ENCODE results near the gene DDX51.

Gene DDX51

GRCh38 chr12:132179431-132180362 lies 35.6 kb upstream of the DDX51 start:
- no peak for DNase-seq (ENCODE audit: low read depth in 2 of 2)

GRCh38 chr12:132178801-132179401 lies 34.8 kb upstream of the DDX51 start:
- DNase-seq (ENCODE audit: low read depth in 2 of 2), result no peak

GRCh38 chr12:132178316-132178715 lies 34.2 kb upstream of the DDX51 start:
- no peak for DNase-seq (ENCODE audit: low read depth in 2 of 2)

GRCh38 chr12:132176920-132177551 lies 32.9 kb upstream of the DDX51 start:
- no peak for DNase-seq (ENCODE audit: low read depth in 2 of 2)

GRCh38 chr12:132176385-132176919 lies 32.3 kb upstream of the DDX51 start:
- DNase-seq (ENCODE audit: low read depth in 2 of 2), result no peak

- no peak for DNase-seq (ENCODE audit: low read depth in 2 of 2)
Observed at GRCh38 chr12:132175496-132176384, 31.6 kb upstream of the DDX51 start.

- DNase-seq (ENCODE audit: low read depth in 2 of 2), result no peak
Observed at GRCh38 chr12:132174839-132175490, 30.8 kb upstream of the DDX51 start.

DNA sequence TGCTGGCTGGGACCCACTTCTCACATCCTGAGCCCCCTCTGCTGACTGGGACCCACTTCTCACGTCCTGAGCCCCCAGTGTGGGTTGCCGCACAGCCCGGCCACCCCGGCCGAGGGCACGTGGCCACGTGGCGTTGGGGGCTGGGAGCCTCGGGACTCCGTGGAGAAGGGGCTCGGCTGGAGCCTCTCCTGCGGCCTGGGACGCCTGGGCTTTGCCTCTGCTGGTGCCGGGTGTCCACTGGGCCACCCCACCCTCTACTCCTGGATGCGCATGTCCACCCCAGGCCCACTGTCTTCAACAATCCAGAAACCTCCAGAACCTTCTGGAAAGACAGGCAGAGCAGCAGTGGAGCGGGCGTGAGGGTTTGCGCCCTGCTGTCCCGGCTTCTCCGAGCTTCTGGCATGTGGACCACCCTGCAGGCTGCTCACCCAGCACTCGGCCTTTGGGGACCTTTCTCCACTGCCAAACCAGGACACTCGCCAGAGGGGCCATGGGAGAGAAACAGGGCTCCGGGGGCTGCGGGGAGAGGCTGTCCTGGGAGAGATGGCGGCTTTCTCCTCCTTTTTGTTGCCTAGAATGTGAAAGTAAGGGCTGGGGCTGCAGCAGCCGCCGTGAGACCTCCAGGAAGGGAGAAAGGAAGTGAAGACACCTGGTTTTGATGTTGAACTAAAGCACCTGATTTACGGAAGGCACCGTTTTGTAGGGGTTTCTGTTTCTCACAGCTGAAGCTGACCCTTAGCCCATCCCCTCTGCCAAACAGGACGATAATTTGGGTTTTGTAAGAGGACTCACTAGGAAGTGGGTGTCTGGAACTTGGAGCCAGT lies 30.1 kb upstream of the DDX51 start:
- no peak for DNase-seq (ENCODE audit: low read depth in 2 of 2)

DNA sequence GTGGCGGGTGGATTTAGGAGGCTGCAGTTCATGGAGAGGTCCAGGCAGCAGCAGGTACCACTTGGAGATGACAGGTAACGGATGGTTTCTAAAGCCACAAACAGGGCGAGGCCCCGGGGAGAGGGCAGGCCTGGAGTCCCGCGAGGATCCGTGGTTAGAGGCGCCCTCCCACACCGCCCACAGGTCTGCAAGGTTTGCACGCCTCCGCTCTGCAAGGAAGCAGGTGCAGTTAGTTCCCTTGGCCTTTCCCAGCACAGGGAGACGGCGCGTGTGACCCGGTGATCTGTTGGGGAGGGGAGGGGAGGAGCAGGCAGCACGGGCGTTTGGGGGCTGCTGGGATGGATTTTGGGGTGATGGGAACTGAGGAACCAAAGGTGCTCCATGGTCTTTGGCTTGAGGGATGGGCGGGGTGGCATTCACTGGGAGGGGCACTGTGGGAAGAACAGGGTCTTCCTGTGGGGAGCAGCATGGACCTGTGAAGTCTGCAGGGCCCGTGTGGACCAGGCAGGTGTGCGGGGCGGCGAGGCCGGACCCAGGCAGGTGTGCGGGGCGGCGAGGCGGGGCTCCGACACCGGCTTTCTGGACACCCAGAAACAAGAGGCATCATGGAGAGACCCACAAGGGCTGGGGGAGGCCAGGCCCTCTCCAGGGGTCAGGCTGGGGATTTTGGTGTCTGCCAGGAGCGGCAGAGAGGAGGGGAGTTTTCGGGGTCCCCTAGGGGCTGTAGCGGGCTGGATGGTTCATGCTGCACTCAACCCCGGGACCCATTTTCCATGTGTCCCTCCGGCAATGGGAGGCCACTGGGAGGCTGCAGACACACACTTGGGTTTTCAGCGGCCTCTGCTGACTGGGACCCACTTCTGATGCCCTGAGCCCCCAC lies 29.3 kb upstream of the DDX51 start:
- DNase-seq (ENCODE audit: low read depth in 2 of 2), result no peak

DNA sequence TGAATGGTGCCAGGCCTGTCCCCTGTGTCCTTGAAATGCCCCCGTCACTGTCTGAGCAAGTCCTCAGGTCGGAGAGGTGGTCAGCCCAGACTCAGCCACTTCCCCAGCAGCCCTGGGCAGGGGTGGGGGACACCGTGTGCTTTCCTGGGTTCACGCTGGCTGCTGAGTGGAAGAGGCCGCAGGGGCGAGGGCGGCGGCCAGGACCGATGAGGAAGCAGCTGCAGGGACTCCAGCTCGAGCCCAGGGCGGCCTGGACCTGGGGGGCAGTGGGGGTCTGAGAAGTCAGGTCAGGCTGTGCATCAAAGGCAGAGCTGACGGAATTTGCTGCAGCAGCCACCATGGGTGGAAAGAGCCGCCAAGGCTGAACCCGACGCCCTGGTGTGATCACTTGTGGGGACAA lies 28.5 kb upstream of the DDX51 start:
- DNase-seq (ENCODE audit: low read depth in 2 of 2), result no peak

GRCh38 chr12:132171968-132172521 lies 27.9 kb upstream of the DDX51 start:
- DNase-seq (ENCODE audit: low read depth in 2 of 2), result no peak

DNA sequence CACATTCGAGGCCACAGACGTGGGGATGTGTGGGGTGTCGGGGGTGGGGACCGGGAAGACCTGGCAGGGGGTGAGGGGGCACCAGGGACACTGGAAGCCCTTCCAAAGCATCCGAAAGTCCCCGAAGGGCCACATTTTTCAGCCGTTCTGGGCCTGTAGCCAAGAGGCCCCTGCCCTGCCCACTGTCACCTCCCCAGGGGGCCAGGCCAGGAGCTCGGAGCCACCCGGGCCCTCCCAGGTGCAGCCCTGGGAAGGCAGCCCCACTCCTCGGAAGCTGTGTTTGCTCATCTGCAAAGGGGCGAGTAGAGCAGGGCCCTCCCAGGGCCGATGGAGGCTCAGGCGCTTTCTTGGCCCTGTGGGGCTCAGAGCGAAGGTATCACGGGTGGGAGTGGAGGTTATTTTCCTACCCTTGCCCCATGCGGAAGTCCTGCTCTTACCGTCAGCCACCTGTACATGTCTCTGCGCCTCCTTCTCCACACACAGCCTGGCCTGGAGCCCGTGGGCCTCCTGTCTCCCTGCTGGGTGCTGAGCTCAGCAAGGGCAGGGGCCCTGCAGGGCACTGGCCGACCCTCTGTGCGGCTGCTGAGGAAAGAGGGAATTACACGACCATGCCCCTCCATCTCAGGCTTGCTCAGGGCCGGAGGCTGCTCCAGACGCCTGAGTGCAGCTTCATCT lies 27.3 kb upstream of the DDX51 start:
- DNase-seq (ENCODE audit: low read depth in 2 of 2), result no peak

- DNase-seq (ENCODE audit: low read depth in 2 of 2), result no peak
Observed at GRCh38 chr12:132170637-132171292, 26.6 kb upstream of the DDX51 start.

GRCh38 chr12:132170094-132170636 lies 26.0 kb upstream of the DDX51 start:
- DNase-seq (ENCODE audit: low read depth in 2 of 2), result no peak

- DNase-seq (ENCODE audit: low read depth in 2 of 2), result no peak
Observed at GRCh38 chr12:132169376-132169775, 25.3 kb upstream of the DDX51 start.

DNA sequence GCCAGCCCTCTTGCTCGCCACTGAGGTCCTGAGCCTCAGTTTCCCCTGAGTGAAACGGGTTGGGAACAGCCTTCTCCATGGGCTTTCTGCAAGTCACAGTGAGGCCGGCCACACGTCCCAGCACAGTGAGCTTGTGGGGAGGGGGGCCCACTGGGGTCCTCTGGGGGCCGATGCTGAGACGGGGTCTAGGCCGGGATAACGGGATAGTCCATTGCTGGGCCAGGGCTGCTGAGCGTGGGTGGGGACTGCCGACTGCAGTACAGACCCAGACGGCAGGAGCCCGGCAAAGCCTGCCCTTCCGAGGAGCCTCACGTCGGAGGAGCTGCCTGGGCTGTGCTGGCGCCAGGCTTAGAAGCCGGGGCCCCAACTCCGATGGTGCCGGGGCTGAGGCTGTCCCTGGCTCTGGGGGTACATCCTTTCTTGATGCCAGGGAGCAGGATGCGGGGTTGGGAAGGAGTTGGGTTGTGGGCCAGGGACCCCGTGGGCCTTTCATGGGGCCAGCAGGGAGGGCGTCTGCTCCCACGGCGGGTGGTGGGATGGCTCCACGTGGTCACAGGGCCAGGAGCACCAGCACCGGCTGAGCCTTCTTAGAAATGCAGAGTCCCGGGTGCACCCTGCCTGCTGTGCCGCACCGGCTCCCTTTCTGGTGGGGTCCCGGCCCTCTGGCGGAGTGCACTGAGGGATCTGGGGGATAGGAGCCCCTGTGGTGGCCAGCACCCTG lies 24.4 kb upstream of the DDX51 start:
- DNase-seq (ENCODE audit: low read depth in 2 of 2), result no peak
